ENCODE results near the gene TRIM10.
"Not testable (repeated sequence)": the region's sequence is repeated elsewhere in the genome, so short reads cannot be mapped to it uniquely, and the experiment has no call there.

Gene TRIM10

DNA sequence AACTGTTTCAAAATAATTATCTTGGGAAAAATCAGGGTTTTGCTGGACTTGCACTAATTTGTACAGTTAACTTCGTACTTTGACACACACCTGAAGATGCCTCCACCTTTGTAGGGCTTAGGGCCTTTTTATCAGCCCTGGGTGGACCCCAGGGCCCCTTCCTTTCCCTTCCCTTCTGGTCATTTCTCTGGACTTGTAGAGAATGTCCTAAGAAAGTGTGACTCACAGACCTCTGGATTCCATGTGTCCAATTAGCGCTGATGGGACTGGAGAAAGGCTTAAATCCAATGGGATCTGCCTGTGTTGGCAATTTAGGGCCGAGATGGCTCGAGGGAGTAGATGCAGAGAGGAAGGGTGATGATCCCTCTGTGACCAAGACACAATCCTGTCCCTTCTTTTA, 11.7 kb upstream of the TRIM10 start:
- in situ Hi-C loops (cut with MboI; ENCODE audit: low sequenced_read_pairs) = no loop called here

- in situ Hi-C loops (cut with MboI; ENCODE audit: low sequenced_read_pairs) = no loop called here
These were observed 10.9 kb upstream of the TRIM10 start for GRCh38 chr6:30171677-30172471.

GRCh38 chr6:30169658-30170614, 8.9 kb upstream of the TRIM10 start:
- in situ Hi-C loops (cut with MboI; ENCODE audit: low sequenced_read_pairs) = no loop called here

DNA sequence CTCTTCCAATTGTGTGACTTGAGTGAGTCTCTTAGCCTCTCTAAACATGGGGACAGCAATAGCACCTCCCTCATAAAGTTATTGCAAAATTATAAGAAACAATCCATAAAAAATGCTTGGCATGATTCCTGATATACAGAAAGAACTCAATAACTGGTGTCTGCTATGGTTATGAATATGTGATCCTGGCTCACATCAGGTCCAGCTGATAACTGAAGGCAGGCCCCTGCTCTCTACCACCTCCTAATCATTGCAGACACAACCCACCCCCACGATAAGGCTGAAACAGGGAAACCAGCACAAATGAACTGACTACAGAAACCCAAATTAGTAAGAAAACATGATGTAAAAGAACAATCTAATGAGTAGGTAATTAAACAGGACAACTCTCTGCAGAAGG, 7.7 kb upstream of the TRIM10 start:
- in situ Hi-C loops (cut with MboI; ENCODE audit: low sequenced_read_pairs) = no loop called here

GRCh38 chr6:30167101-30167500, 6.1 kb upstream of the TRIM10 start:
- in situ Hi-C loops (cut with MboI; ENCODE audit: low sequenced_read_pairs) = no loop called here

DNA sequence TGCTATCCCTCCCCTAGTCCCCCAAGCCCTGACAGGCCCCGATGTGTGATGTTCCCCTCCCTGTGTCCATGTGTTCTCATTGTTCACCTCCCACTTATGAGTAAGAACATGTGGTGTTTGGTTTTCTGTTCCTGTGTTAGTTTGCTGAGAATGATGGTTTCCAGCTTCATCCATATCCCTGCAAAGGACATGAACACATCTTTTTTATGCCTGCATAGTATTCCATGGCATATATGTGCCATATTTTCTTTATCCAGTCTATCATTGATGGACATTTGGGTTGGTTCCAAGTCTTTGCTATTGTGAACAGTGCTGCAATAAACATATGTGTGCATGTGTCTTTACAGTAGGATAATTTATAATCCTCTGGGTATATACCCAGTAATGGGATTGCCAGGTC, 4.2 kb upstream of the TRIM10 start:
- in situ Hi-C loops (cut with MboI; ENCODE audit: low sequenced_read_pairs) = not testable (repeated sequence)

DNA sequence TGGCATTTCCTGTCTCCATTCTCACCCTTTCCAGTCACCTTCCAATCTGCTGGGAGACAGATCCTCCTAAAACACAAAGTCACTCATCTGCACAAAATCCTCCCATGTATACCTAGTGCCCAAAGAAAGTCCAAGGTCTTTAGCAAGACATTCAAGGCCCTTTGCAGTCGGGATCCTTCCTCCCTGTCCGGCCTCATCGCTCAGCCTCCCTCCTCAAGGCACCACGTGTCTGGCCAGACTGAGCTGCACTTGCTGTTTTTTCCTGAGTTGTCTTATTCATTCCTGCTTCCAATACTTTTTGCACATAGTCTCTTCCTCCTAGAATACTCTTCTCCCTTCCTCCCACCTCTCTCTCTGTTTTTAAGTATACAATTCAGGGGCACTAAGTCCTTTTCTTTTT, 3.7 kb upstream of the TRIM10 start:
- in situ Hi-C loops (cut with MboI; ENCODE audit: low sequenced_read_pairs) = no loop called here

DNA sequence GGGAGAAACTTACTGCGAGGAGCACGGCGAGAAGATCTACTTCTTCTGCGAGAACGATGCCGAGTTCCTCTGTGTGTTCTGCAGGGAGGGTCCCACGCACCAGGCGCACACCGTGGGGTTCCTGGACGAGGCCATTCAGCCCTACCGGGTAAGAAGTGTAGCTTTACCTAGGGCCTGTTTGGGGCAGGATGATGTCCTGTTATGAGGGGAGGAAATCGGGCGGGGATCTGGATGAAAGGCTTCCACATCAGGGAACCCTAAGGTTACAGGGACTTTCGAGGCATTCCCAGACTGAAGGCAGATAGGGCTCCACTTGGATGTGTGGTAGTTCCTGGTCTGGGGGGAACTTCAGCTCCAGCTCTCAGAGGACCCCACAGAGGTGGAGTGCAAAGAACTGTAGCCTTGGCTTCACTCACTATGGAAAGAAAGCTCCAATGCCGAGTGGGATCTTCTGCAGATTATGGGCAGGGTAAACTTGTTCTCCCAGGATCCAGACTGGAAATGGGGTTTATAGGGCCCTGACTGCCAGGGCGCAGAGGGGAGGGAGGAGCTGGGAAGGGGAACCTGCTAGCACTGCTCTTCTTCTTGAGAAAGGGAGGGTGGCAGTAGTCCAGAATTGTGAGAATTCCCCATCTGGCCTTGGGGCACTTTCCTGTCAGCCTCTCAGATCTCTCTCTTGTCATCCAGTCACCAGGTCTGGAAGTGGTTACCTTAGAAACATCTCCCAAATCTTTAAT, 3.1 kb upstream of the TRIM10 start:
- in situ Hi-C loops (cut with MboI; ENCODE audit: low sequenced_read_pairs) = no loop called here

DNA sequence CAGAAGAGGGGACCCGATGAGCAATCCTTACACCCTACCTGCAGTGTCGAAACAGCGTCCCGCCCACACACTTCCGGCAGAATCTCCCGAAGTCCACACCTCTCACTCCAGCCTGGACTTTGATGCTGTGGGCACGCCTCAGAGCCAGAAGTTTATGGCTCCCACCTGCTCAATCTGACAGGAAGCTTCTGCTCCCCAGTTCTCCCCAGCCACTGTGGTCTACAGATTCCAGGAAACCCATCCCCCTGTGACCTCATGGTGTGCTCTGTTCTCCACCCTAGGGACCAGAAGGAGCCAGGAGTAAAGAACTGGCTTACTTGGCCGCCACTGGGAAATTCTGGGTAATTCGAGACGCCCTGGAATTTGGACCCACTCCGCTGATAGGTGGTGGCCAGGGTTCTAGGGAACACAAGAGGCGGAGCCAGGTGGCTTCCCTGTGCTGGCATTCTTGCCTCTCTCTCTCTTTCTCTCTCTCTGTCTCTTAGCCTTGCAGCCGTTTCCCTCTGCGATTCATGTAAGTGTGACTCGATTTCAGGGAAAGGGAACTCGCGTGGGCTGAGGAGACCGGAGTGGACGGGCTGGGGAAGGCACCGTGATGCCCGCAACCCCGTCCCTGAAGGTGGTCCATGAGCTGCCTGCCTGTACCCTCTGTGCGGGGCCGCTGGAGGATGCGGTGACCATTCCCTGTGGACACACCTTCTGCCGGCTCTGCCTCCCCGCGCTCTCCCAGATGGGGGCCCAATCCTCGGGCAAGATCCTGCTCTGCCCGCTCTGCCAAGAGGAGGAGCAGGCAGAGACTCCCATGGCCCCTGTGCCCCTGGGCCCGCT, 2.3 kb upstream of the TRIM10 start, which contains the start of gene TRIM15:
Gene TRIM15, plus strand, starts transcription at position 457 of the 828 bp plus-strand sequence. Its CDS starts 139 bp downstream, at position 596.
- in situ Hi-C loops (cut with MboI; ENCODE audit: low sequenced_read_pairs) = no loop called here

GRCh38 chr6:30162265-30163089, 1.5 kb upstream of the TRIM10 start:
- in situ Hi-C loops (cut with MboI; ENCODE audit: low sequenced_read_pairs) = no loop called here

GRCh38 chr6:30160008-30160784, 815 bp downstream of the TRIM10 start:
- in situ Hi-C loops (cut with MboI; ENCODE audit: low sequenced_read_pairs) = no loop called here

- in situ Hi-C loops (cut with MboI; ENCODE audit: low sequenced_read_pairs) = no loop called here
These were observed 2.5 kb downstream of the TRIM10 start for GRCh38 chr6:30158475-30159040.

GRCh38 chr6:30157999-30158398, 3.0 kb downstream of the TRIM10 start:
- in situ Hi-C loops (cut with MboI; ENCODE audit: low sequenced_read_pairs) = no loop called here

GRCh38 chr6:30157581-30157980, 3.4 kb downstream of the TRIM10 start:
- in situ Hi-C loops (cut with MboI; ENCODE audit: low sequenced_read_pairs) = no loop called here

- in situ Hi-C loops (cut with MboI; ENCODE audit: low sequenced_read_pairs) = no loop called here
These were observed 4.2 kb downstream of the TRIM10 start for GRCh38 chr6:30156774-30157173.

DNA sequence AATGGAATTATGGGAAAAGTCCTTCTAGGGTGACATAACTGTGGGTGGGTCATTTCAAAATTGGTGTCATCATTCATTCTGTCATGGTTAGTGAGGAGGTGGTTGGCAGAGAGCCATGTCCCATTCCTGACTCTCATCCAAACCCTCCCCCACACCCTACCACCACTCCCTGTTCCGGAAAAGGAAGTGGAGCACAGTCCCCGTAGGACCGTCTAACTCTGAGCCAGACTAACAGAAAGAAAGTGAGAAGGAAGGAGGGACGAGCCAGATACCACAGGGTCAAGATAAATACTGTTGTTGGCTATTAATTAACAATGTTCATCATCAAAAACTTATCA, 4.8 kb downstream of the TRIM10 start:
- in situ Hi-C loops (cut with MboI; ENCODE audit: low sequenced_read_pairs) = no loop called here

- in situ Hi-C loops (cut with MboI; ENCODE audit: low sequenced_read_pairs) = no loop called here
These were observed 5.3 kb downstream of the TRIM10 start for GRCh38 chr6:30155520-30156261.
